ENCODE data around the gene NUP42.
"Not testable (repeated sequence)": the region's sequence is repeated elsewhere in the genome, so short reads cannot be mapped to it uniquely, and the experiment has no call there.

The NUP42 gene, protein sequence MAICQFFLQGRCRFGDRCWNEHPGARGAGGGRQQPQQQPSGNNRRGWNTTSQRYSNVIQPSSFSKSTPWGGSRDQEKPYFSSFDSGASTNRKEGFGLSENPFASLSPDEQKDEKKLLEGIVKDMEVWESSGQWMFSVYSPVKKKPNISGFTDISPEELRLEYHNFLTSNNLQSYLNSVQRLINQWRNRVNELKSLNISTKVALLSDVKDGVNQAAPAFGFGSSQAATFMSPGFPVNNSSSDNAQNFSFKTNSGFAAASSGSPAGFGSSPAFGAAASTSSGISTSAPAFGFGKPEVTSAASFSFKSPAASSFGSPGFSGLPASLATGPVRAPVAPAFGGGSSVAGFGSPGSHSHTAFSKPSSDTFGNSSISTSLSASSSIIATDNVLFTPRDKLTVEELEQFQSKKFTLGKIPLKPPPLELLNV

GRCh38 chr7:23181684-23182553 is at the start of gene NUP42:
Gene NUP42 (plus strand): TSS chr7:23182048. CDS start chr7:23182086, 38 bp downstream.
- peak; percentile 99 for DNase-seq (ENCODE audit: low spot score)

DNA sequence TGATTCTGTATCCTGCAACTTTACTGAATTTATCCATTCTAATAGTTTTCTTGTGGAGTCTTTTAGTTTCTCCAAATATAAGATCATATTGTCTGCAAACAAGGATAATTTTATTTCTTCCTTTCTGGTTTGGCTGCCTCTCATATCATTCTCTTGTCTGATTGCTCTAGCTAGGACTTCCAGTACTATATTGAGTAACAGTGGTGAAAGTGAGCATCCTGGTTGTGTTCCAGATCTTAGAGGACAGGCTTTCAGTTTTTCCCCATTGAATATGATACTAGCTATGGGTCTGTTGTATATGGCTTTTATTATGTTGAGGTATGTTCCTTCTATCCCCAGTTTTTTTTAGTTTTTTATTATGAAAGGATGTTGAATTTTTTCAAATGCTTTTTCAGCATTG is 48.1 kb upstream of the NUP42 start:
- DNase-seq (ENCODE audit: low spot score), result no peak

GRCh38 chr7:23135755-23136154 is 46.1 kb upstream of the NUP42 start:
- no peak for DNase-seq (ENCODE audit: low spot score)

GRCh38 chr7:23136216-23136615 is 45.6 kb upstream of the NUP42 start:
- no peak for DNase-seq (ENCODE audit: low spot score)

DNA sequence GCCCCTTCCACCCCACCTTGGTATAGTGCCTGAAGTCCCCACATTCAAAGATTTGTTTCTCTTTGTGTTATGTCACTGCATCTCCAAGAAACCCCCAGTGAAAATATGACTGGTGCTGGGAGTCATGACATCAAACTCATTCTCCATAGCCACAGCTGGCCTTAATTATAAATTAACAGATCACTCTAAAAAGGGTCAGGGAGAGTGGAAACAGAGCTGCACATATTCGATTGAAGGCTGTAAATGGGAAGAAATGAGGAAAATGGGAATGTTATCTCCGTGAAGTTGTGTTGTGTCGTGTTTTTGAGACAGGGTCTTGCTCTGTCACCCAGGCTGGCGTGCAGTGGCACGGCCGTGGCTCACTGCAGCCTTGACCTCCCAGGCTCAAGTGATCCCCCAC is 24.2 kb upstream of the NUP42 start:
- no peak for DNase-seq (ENCODE audit: low spot score)

DNA sequence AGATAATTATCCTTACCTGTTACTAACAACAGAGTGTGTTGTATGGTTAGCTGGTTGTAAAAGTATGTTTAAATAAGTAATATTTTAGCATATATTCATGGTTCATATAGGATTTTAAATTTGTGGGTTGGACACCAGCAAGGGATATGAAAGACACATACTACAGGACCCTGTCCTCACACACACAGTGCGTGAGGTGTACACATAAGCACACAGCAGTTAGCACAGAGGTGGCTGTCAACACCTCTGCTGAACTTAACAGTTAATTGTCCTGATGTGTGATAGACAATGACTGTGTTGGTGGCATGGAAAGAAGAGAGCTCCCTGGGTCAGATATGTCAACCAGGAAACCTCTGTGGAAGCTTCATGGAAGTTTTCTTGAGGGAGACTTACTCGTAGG is 23.3 kb upstream of the NUP42 start:
- no peak for DNase-seq (ENCODE audit: low spot score)

DNA sequence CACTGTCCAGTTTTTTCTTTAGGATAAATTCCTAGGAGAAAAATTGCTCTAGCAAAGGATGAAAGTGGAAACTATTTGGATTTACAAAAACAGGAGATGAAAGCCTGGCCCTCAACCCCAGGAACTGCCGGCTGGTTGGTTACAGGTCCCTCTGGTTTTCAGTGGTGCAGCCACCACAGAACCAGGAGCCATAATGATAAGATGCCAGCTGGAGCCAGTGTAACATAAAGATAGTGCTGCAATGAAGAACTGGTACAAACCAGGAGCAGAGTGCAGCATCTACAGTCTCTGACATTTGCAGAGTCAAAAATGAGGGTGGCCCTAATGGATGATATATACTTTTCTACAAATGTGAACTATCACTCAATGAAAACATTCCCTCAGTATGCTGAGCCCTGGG is 20.4 kb upstream of the NUP42 start:
- DNase-seq (ENCODE audit: low spot score), result no peak

GRCh38 chr7:23164846-23165245 is 17.0 kb upstream of the NUP42 start:
- DNase-seq (ENCODE audit: low spot score), result no peak

GRCh38 chr7:23165316-23165715 is 16.5 kb upstream of the NUP42 start:
- DNase-seq (ENCODE audit: low spot score), result no peak

DNA sequence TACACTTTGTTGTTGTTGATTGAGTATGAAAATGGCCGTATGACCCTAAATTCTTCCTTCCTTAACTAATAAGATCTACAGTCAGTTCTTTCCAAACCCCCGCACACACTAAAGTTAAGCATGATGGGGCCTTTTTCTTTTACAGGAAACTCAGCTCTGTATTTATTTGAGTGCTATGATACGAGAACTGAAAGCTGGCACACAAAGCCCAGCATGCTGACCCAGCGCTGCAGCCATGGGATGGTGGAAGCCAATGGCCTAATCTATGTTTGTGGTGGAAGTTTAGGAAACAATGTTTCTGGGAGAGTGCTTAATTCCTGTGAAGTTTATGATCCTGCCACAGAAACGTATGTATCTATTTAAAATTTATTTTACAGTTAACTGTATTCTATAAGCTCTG is 14.2 kb upstream of the NUP42 start:
- DNase-seq (ENCODE audit: low spot score), result no peak

- DNase-seq (ENCODE audit: low spot score), result no peak
These were observed 13.6 kb upstream of the NUP42 start for GRCh38 chr7:23168111-23168885.

DNA sequence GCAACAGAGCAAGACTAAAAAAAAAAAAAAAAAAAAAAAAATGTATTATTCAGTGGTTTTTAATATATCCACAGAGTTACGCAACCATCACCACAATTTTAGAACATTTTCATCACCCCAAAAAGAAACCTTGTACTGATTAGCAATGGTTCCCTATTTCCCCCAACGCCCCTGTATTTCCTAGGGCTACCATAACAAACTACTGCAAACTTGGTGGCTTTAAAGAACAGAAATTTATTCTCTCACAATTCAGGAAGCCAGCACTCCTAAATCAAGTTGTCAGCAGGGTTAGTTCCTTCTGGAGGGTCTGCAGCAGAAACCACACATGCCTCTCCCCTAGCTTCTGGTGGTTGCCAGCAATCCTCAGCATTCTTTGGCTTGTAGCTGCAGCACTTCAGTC is 5.9 kb upstream of the NUP42 start:
- DNase-seq (ENCODE audit: low spot score), result no peak

- DNase-seq (ENCODE audit: low spot score), result no peak
These were observed 1.6 kb downstream of the NUP42 start for GRCh38 chr7:23183279-23184012.

DNA sequence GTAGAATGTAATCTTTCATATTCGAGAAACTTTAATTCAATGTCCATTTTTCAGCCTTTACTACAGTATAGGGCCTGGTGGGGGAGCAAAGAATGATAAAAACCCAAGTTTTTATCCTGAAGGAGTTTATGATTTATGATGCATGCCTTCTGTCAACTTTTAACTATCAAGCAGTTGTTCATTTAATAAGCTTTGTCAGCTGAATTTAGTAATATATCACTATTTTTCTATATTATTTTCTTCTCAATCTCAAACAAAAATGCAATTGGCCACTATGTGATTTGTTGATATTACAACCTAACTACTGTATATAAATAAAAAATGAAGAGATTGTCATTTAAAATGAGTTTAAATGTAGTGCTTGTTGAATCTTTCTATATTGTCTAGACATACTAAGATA is 2.4 kb downstream of the NUP42 start:
- DNase-seq (ENCODE audit: low spot score), result no peak

DNA sequence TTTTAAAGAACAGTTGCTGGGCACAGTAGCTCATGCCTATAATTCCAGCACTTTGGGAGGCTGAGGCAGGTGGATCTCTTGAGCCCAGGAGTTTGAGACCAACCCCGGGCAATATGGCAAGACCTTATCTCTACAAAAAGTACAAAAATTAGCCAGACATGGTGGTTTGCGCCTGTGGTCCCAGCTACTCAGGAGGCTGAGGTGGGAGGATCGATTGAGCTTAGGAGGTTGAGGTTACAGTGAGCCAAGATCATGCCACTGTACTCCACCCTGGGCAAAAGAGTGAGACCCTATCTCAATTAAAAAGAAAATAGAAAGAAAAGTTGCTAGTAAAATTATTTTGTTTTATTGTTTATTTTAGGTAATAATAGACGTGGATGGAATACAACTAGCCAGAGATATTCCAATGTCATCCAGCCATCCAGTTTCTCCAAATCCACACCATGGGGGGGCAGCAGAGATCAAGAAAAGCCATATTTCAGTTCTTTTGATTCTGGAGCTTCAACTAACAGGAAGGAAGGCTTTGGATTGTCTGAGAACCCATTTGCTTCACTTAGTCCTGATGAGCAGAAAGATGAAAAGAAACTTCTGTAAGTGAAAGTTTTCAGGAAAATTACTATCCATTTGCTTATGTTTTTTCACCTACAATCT is 3.0 kb downstream of the NUP42 start:
- peak; percentile 51 for DNase-seq (ENCODE audit: low spot score)

GRCh38 chr7:23185980-23186379 is 4.1 kb downstream of the NUP42 start:
- DNase-seq (ENCODE audit: low spot score), result no peak

- DNase-seq (ENCODE audit: low spot score), result no peak
These were observed 9.2 kb downstream of the NUP42 start for GRCh38 chr7:23191022-23191421.

- DNase-seq (ENCODE audit: low spot score), result not testable (repeated sequence)
These were observed 11.9 kb downstream of the NUP42 start for GRCh38 chr7:23193650-23194227.

DNA sequence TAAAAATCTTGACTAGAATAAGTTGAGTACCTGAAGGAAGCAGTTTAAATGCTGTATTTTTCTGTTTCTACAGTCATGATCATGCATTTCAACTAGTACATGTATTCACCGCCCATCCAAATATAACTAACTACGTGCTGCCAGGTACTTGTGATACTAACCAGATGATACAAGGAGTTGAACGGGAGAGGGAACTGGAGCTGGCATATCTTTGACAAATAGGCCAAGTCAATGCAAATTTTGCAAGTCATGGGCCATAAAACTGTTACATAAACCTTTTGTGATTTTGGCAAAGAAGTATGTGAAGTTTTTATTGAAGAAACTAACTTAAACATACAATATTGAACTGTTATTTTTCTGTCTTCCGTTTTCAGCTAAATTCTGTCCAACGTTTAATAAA is 14.5 kb downstream of the NUP42 start:
- no peak for DNase-seq (ENCODE audit: low spot score)

DNA sequence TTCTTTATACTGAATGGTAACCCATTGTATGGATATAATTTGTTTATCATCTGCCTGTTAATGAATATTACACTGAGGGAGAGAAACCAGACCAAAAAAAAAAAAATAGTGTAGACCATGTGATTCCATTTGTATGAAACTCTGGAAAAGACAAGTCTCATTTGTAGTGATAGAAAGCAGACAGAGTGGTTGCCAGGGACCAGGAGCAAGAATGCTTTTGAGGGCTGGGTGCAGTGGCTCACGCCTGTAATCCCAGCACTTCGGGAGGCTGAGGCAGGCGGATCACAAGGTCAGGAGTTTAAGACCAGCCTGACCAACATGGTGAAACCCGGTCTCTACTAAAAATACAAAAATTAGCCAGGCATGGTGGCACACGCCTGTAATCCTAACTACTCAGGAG is 15.9 kb downstream of the NUP42 start:
- not testable (repeated sequence) for DNase-seq (ENCODE audit: low spot score)

DNA sequence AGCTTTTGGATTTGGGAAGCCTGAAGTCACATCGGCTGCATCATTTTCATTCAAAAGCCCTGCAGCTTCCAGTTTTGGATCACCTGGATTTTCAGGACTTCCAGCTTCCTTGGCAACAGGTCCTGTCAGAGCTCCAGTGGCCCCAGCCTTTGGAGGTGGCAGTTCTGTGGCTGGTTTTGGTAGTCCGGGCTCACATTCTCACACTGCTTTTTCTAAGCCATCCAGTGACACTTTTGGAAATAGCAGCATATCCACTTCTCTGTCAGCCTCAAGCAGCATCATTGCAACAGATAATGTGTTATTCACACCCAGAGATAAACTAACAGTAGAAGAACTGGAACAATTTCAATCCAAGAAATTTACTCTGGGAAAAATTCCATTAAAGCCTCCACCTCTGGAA is 18.5 kb downstream of the NUP42 start:
- no peak for DNase-seq (ENCODE audit: low spot score)
